HG03442 (cell line): Measurements from ENCODE around the gene SLC24A3.

Experiments
- ATAC-seq: cut with Tn5 transposase; IDR thresholded peaks from one replicate; pipeline ENCODE4 v1.9.1; 2021; ENCODE audit warnings: mild to moderate bottlenecking, moderate library complexity; ENCODE audit not compliant: unreplicated experiment

The SLC24A3 gene

GRCh38 chr20:19571996-19572395, 359.6 kb downstream of the SLC24A3 start:
- no peak for ATAC-seq

GRCh38 chr20:19577692-19578091, 365.2 kb downstream of the SLC24A3 start:
- no peak for ATAC-seq

- ATAC-seq = no peak
Measured at GRCh38 chr20:19582782-19583181, 370.3 kb downstream of the SLC24A3 start.

GRCh38 chr20:19583532-19584175, 371.2 kb downstream of the SLC24A3 start:
- ATAC-seq = no peak

GRCh38 chr20:19588241-19588640, 375.8 kb downstream of the SLC24A3 start:
- no peak for ATAC-seq

GRCh38 chr20:19588732-19589131, 376.3 kb downstream of the SLC24A3 start:
- ATAC-seq = no peak

GRCh38 chr20:19589787-19590362, 377.4 kb downstream of the SLC24A3 start:
- ATAC-seq = no peak

GRCh38 chr20:19590382-19590781, 377.9 kb downstream of the SLC24A3 start:
- ATAC-seq = no peak

- no peak for ATAC-seq
Measured at GRCh38 chr20:19593762-19594161, 381.3 kb downstream of the SLC24A3 start.

- ATAC-seq = no peak
Measured at GRCh38 chr20:19594896-19595295, 382.5 kb downstream of the SLC24A3 start.

GRCh38 chr20:19598117-19598850, 385.8 kb downstream of the SLC24A3 start:
- ATAC-seq = no peak

GRCh38 chr20:19599200-19599599, 386.8 kb downstream of the SLC24A3 start:
- ATAC-seq = no peak

GRCh38 chr20:19600042-19600441, 387.6 kb downstream of the SLC24A3 start:
- ATAC-seq = no peak

GRCh38 chr20:19601126-19601810, 388.8 kb downstream of the SLC24A3 start:
- ATAC-seq = no peak

- no peak for ATAC-seq
Measured at GRCh38 chr20:19602675-19603375, 390.4 kb downstream of the SLC24A3 start.

- ATAC-seq = no peak
Measured at GRCh38 chr20:19603376-19603750, 390.9 kb downstream of the SLC24A3 start.

GRCh38 chr20:19605786-19606485, 393.5 kb downstream of the SLC24A3 start:
- no peak for ATAC-seq

- ATAC-seq = no peak
Measured at GRCh38 chr20:19609642-19610223, 397.3 kb downstream of the SLC24A3 start.

- no peak for ATAC-seq
Measured at GRCh38 chr20:19615629-19616028, 403.2 kb downstream of the SLC24A3 start.

- no peak for ATAC-seq
Measured at GRCh38 chr20:19616081-19616480, 403.6 kb downstream of the SLC24A3 start.
